HG03045 (cell line): ENCODE data around the gene ZNF837.
A peak's percentile ranks its signal among the peaks of the same experiment; 100 is the strongest.
"Not testable (repeated sequence)": the region's sequence is repeated elsewhere in the genome, so short reads cannot be mapped to it uniquely, and the experiment has no call there.

ENCODE experiments used
- ATAC-seq: cut with Tn5 transposase; IDR thresholded peaks from one replicate; pipeline ENCODE4 v1.9.1; 2021; ENCODE audit warnings: mild to moderate bottlenecking, moderate library complexity; ENCODE audit not compliant: unreplicated experiment

Gene ZNF837

DNA sequence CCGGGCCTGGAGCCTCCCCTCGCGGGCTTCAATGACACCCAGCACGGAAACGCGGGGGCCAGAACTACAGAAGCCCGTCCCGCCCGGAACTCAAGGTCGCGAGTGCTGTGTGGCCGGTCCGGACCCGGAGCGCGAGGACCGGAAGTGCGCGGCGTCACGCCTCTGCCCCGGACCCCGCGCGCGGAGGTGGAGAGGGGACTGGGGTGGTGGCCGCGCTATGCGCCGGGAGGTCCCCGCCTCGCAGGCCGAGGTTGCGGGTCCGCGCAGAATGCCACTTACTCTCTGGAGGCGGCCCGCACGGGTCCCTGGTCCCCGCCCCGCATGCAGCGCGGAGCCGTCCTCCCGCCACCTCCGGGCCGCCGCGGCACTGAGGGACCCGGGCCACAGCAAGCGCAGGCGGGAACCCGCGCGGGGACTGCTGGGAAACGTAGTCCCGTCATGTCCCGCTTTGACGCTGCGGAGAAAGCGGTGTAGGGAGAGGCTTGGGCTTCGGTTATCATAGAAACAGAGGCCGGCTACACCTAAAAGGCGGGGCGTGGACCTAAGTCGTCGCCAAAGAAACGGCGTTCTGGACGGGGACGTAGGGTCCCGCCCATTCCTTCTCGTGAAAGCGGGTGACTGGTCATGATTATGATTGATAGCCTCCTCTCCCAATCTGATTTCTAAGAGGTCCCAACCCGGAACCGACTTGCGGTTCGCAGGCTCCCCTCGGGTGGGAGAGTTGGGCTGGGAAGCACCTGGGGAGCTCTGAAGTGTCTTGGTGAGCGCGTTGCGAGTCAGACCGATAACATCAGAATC lies at the start of gene ZNF837:
Gene ZNF837, minus strand, starts transcription at position 369 of the 798 bp plus-strand sequence. CDS start 11,698 bp downstream, outside the sequence.
- ATAC-seq, result peak; percentile 78

GRCh38 chr19:58429745-58430144 lies 48.9 kb upstream of the ZNF837 start:
- ATAC-seq, result no peak

DNA sequence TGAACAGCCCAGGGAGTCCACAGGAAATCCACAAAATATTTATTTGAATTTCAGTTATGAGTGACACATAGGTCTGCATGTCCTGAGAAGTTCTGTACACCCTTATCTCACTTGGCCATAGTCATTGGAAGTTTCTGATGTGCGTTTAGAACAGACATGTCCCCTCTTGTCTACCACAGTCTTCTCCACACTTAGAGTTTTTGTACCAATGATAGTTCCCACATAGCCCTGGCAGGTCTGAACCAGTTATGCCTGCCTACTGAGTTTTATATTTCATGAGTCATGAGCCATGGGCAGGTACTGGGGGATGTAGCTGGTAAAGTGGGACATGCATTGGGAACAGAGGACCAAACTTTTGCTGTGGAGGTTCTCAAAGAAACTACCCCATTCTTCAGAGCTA lies 47.8 kb upstream of the ZNF837 start:
- ATAC-seq, result no peak

- ATAC-seq, result no peak
Measured at GRCh38 chr19:58417071-58417470, 36.2 kb upstream of the ZNF837 start.

- no peak for ATAC-seq
Measured at GRCh38 chr19:58416604-58417003, 35.8 kb upstream of the ZNF837 start.

GRCh38 chr19:58409010-58409790 lies 28.4 kb upstream of the ZNF837 start:
- peak; percentile 4 for ATAC-seq

GRCh38 chr19:58408152-58409009 lies 27.6 kb upstream of the ZNF837 start, which contains the start of gene ZNF584:
Gene ZNF584 (plus strand): TSS chr19:58408649. CDS start chr19:58409148, 499 bp downstream.
- peak; percentile 95 for ATAC-seq

DNA sequence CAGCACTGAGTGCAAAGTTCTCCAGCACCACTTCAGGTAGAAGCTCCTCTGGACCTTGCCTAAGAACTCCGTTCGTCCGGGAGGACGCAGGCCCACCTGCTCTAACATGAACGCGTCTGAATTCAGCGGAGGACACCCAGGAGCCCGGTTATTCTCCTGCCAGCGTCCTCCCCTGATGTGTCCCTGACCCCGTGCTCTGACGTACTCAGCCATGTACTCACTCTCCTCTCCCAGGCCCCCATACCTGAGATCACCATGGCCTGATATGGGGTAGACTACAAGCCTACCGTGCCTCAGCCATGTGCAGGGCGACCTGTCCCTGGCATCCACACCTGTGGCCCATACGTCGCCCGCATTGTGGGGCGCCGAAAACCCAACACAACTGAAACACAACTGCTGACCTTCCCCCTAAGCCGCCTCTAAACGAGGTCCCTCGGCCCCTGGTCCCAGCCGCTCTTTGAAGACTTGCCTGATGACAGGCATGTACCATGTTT lies 26.9 kb upstream of the ZNF837 start:
- ATAC-seq, result no peak

DNA sequence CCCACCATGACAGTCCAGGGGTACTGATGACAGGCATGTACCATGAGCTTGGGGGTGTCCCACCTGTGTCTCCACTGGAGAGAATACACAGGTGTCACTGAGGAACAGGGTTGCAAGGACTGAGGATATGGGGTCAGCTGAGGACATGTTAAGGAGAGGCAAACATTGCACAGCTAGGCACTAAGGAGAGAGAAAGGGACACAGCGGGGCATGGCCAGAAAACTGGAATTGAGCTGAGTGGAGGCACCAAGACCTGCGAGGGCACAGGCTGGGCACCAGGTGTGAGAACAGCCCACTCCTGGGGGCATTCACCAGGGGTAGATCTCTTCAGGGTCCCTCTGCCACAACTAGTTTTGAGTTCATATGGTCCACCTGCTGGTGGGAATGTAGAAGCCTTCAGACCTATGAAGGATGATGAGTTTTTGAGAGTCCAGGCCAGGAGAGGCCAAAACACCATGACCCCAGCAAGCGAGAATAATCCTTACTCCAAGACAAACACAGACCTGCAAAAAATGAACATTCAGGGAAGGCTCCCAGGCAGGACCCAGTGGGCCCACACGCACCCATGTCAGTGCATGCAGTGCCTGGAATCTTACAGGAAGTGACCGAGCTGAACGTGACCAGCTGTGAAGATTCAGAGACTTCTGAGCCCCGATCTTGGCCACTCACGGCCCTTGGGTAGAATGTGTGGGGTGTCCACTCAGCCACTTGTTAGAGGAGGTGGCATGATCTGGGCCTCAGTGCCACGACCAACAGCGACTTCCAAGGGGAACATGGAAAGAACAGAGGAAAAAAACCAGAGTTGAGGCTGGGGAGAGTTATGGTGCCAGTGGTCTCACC lies 26.2 kb upstream of the ZNF837 start:
- ATAC-seq, result no peak

DNA sequence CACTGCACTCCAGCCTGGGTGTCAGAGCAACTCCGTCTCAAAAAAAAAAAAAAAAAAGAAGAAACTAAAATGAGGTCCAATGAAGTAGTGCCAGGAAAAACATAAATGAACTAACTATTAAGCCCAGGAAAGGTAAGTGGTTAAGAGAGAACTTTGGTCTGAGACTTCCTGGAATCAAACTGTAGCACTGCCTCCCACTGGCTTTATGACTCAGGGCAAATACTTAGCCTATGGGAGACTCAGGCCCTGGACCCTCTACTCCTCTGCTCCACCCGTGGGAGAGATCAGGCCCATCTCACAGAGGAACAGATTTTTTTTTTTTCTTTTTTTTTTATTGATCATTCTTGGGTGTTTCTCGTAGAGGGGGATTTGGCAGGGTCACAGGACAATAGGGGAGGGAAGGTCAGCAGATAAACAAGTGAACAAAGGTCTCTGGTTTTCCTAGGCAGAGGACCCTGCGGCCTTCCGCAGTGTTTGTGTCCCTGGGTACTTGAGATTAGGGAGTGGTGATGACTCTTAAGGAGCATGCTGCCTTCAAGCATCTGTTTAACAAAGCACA lies 23.2 kb upstream of the ZNF837 start:
- not testable (repeated sequence) for ATAC-seq

DNA sequence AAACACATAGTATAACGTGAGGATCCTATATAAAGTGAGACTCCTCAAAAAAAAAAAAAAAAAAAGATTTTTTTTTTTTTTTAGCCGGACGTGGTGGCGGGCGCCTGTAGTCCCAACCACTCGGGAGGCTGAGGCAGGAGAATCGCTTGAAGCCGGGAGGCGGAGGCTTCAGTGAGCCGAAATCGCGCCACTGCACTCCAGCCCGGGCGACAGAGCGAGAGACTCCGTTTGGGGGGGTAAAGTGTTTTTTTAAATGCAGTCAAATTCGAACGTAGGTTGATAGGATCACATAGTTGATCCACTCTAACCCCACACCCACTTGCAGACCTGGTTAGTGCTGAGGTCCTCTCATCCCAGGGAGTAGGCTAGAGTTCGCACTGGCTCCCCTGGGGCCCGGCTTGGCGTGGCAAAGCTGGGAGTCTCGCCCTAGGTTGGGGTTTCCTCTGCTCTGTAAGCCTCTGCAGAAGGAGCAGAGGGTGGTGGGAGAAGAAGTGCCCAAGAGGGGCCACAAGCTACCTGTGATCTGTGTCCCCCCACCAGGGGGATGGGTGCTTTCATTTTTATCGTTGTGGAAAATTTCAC lies 21.1 kb upstream of the ZNF837 start:
- ATAC-seq, result no peak

DNA sequence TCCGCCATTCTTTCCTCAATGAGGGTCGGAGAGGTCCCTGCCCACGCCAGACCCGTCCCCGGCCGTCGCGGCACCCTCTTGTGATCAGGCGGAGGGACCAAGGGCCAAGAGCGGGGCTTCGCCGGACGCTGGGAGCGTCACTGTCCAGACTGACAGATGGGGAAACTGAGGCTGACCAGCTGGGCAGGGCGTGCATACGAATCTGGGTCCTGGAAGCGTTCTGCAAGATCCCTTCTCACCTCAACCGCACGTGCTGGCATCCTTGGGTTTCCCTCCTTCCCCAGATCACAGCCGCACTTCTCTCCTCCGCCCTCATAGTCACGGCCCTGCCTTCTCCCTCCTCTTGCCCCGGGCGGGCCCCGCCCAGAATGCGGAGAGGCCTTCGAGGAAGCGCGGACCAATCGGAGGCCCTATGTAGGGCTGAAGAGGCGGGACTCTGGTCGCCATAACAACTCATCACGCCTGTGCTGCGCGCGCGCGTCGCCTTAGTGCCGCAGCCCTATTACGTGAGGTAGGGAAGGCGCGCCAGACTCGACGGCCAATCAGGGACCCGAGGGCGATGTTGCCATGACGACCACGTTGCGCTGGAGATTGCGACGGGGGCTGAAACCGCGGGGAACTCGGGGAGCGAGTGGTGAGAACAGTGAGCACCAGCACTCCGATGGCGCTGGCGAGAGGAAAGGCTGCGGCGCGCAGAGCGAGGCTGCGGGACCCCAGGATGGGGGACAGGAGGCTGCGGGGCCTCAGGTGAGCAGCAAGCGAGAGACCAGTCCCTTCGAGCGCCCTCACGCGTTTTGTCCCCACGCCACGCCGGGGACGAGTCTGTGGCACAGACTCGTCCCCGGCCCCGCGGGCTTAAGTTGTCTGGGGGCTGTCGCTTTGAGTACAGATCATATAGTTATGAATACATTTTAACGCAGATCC lies 20.3 kb upstream of the ZNF837 start:
- ATAC-seq, result peak; percentile 93

DNA sequence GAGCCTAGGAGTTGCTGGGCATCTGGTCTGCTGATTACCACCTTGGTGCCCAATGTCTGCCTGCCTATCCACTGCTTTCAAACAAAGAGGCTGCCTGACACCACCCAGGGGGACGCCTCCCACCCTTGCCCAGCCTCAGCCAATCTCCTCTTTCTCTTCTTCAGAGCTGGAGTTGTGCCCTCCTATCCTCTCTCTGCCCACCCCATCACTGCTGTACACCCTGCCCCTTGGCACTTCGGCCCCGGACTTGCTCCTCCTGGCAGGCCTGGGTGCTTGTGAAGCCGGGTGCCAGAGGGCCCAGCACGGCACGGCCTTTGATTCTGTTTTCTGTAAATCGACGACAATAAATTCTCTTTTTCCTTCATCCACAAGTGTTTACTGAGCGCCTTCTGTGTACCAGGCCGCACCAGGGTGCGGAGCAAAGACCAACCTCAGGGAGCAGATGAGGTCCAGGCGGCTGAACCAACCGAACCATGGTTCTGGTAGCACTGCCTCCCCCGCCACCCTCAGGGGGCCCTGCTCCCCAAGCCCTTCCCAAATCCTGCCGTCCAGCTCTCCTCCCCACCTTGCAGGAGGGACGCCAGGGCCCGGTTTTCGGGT lies 19.6 kb upstream of the ZNF837 start:
- ATAC-seq, result no peak

GRCh38 chr19:58399903-58400302 lies 19.1 kb upstream of the ZNF837 start:
- ATAC-seq, result no peak

- no peak for ATAC-seq
Measured at GRCh38 chr19:58398545-58398944, 17.7 kb upstream of the ZNF837 start.

DNA sequence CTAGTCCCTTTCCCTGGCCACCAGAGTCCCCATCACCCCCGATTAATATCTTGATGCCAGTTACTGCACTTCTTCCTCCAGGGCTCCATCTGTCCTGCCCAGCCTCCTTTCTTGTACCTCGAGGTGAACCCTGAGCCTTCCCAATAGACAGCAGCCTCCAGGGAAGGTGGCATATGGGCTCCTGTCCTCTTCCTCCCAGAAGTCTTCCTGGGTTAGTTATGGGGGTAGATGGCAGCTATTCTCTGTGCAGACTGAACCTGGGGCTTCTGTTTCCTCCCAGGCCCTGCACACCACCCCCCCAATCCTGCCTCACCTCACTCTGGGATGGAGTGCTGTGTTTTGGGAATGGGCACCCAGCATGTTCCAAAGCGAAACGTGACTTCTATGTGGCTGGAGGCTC lies 17.3 kb upstream of the ZNF837 start:
- no peak for ATAC-seq

DNA sequence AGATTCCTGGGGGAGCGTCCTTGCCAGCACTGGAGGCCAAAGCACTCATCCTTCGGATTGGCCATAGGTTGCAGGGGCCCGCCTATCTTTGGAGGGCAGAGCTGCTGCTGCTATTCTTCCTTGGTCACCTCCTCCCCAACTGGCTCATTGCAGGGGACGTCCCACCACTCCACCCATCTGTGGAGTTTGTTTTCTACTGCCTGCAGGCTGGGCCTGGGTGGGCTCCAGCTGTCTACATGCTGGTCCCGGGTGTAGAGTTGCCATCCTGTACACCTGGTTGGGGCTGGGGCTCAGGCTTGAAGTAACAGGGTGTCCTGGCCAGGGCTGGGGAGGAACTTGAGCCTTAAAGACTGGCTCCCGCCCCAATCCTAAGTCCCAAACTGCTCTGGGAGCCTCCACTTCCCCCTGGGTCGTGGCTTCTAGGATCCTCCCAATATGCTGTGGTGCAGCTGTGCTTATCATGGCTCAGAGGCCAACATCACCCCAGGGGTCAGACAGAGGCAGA lies 16.8 kb upstream of the ZNF837 start:
- ATAC-seq, result no peak
